B cell (primary cell): ENCODE results near the gene OPHN1. TPM values are rescaled to one million over a fixed set of nuclear protein-coding genes. Genes with fewer than 3 reads are reported as not detected.

Experiments used
- ATAC-seq: fragments of 200-7000 bp; cut with Tn5 transposase; one replicate; pipeline ENCODE4 v1.10.0; 2021; ENCODE audit warnings: low read depth, mild to moderate bottlenecking, moderate number of reproducible peaks, moderate library complexity
- CTCF ChIA-PET: fragments of 350-600 bp; sonication (Branson Sonifier 250); formaldehyde crosslinking; loops from one replicate; lab custom pipeline; 2021; ENCODE audit warnings: antibody characterized with exemption, inconsistent platforms; lab: Charles Lee
- POLR2A ChIA-PET: fragments of 350-600 bp; sonication (Branson Sonifier 250); formaldehyde crosslinking; loops from one replicate; lab custom pipeline; 2021; ENCODE audit warnings: antibody characterized with exemption; lab: Charles Lee
- DNase-seq: peaks from one replicate; pipeline ENCODE4 v3.0.0; 2013
- H2AFZ ChIP-seq: 2 replicates; pipeline ENCODE4 v1.6.1; 2012; ENCODE audit warnings: mild to moderate bottlenecking, low read depth, low read length; ENCODE audit not compliant: insufficient read depth, poor library complexity, severe bottlenecking
- H3K27ac ChIP-seq, 2 donors: 1 replicate in 1 of 2; 2 replicates in 1 of 2; pipeline ENCODE4 v1.5.1; 2012 to 2013; ENCODE audit warnings: low read length in 2 of 2, mild to moderate bottlenecking in 2 of 2, moderate library complexity in 1 of 2
- H3K27me3 ChIP-seq, 4 experiments: fragments of 200-600 bp in 1 of 4; sonication (generic) in 1 of 4; replicated peaks in 1 of 4; 1 replicate in 2 of 4; 2 replicates in 2 of 4; pipeline versions ENCODE4 v1.6.1 to v1.7.0; 2013 to 2016; ENCODE audit warnings: low read length in 3 of 4, mild to moderate bottlenecking in 2 of 4, mixed read lengths in 1 of 4, moderate library complexity in 1 of 4; ENCODE audit not compliant: insufficient read depth in 4 of 4, control insufficient read depth in 3 of 4; ENCODE audit errors: control extremely low read depth in 1 of 4
- H3K36me3 ChIP-seq, 2 experiments: replicated peaks in 1 of 2; 1 replicate in 1 of 2; 2 replicates in 1 of 2; pipeline versions ENCODE4 v1.6.1 to v1.7.1; 2013; ENCODE audit warnings: low read length in 1 of 2; ENCODE audit not compliant: insufficient read depth in 2 of 2, control insufficient read depth in 1 of 2; ENCODE audit errors: control extremely low read depth in 1 of 2, extremely low read depth in 1 of 2
- H3K4me1 ChIP-seq, 2 donors: fragments of 200-600 bp in 1 of 2; sonication (generic) in 1 of 2; 1 replicate in 1 of 2; 2 replicates in 1 of 2; pipeline versions ENCODE4 v1.5.1 to v1.6.1; 2013 to 2017; ENCODE audit warnings: low read length in 2 of 2; ENCODE audit not compliant: control insufficient read depth in 2 of 2, insufficient read depth in 2 of 2
- H3K4me2 ChIP-seq: replicated peaks from 2 replicates; pipeline ENCODE3; 2012; ENCODE audit warnings: mild to moderate bottlenecking, low read depth, low read length; ENCODE audit not compliant: poor library complexity, severe bottlenecking
- H3K4me3 ChIP-seq, 5 experiments: fragments of 200-600 bp in 1 of 5; sonication (generic) in 1 of 5; 1 replicate in 3 of 5; 2 replicates in 2 of 5; pipeline versions ENCODE4 v1.5.1 to v1.7.0; 2011 to 2016; ENCODE audit warnings: low read length in 4 of 5, mild to moderate bottlenecking in 4 of 5, low read depth in 2 of 5, control low read depth in 1 of 5, moderate library complexity in 1 of 5; ENCODE audit not compliant: insufficient read depth in 1 of 5; ENCODE audit errors: control extremely low read depth in 1 of 5, extremely low read depth in 1 of 5
- H3K79me2 ChIP-seq: fragments of 200-600 bp; sonication (generic); one replicate; pipeline ENCODE4 v1.6.0; 2016; ENCODE audit warnings: low read length; ENCODE audit not compliant: control insufficient read depth, insufficient read depth
- H3K9ac ChIP-seq: fragments of 200-600 bp; sonication (generic); 2 replicates; pipeline ENCODE4 v1.6.1; 2017; ENCODE audit warnings: mild to moderate bottlenecking, low read length, moderate library complexity
- H3K9me3 ChIP-seq, 3 donors: one replicate each; pipeline versions ENCODE4 v1.6.1 to v1.7.1; 2013; ENCODE audit warnings: low read length in 2 of 3; ENCODE audit not compliant: control insufficient read depth in 2 of 3, insufficient read depth in 1 of 3; ENCODE audit errors: control extremely low read depth in 1 of 3
- H4K20me1 ChIP-seq: 2 replicates; pipeline ENCODE4 v1.6.0; 2012; ENCODE audit warnings: mild to moderate bottlenecking, low read length; ENCODE audit not compliant: insufficient read depth, control insufficient read depth, poor library complexity, severe bottlenecking
- H3K27ac Mint-ChIP-seq: one replicate; pipeline ENCODE4 v1.8.0; 2021; ENCODE audit warnings: mixed read lengths
- H3K27me3 Mint-ChIP-seq: one replicate; pipeline ENCODE4 v1.8.0; 2021; ENCODE audit warnings: mixed read lengths
- H3K4me1 Mint-ChIP-seq: one replicate; pipeline ENCODE4 v1.8.0; 2021; ENCODE audit warnings: mixed read lengths
- H3K4me3 Mint-ChIP-seq: one replicate; pipeline ENCODE4 v1.8.0; 2021; ENCODE audit warnings: mixed read lengths
- H3K9me3 Mint-ChIP-seq: one replicate; pipeline ENCODE4 v1.8.0; 2022; ENCODE audit warnings: mixed read lengths; ENCODE audit not compliant: insufficient read depth
- CTCF ChIP-seq: fragments of 200-600 bp; IDR thresholded peaks from one replicate; pipeline ENCODE4 v1.8.0; 2022; ENCODE audit warnings: antibody characterized with exemption, mild to moderate bottlenecking
- EZH2 ChIP-seq: IDR thresholded peaks from 2 replicates; pipeline ENCODE4 v1.6.1; 2012; ENCODE audit warnings: borderline replicate concordance, low read depth, mild to moderate bottlenecking, moderate library complexity, low read length; ENCODE audit not compliant: insufficient read depth, poor library complexity, severe bottlenecking
- WGBS: methylation state at CpG from one replicate; pipeline ENCODE4 v1.1.5; 2013; ENCODE audit warnings: missing lambda C conversion rate; ENCODE audit not compliant: insufficient coverage; 5-methylcytosine and 5-hydroxymethylcytosine counted together
- intact Hi-C: fragments of 100-400 bp; cut with micrococcal nuclease; formaldehyde crosslinking; loops from one replicate; pipeline ENCODE4 v1.10.0; 2022
- polyA plus RNA-seq: library from polyadenylated mRNA; depleted of rRNA; stranded (reverse); fragments of >200 nt; gene quantifications from 2 replicates; pipeline ENCODE4 v1.2.3, GENCODE V29; 2012
- total RNA-seq, 2 donors: library from RNA; stranded (reverse); fragments of 120-200 nt in 1 of 2; gene quantifications; 1 replicate in 1 of 2; 2 replicates in 1 of 2; pipeline versions ENCODE4 v1.2.3 to v1.2.4, GENCODE V29; 2013 to 2022

The OPHN1 gene
- total and polyA plus RNA-seq, 2 donors (not counting 1 experiment from before 2014, with no cell fraction given) = 0.03 to 0.17 TPM

GRCh38 chrX:68422478-68422877 is 10.8 kb downstream of the OPHN1 start:
- no peak for ATAC-seq

GRCh38 chrX:68421636-68422035 is 11.7 kb downstream of the OPHN1 start:
- Mint-ChIP-seq H3K4me1 (no peaks in the 10 kb centered on the region), H3K27me3 (no peaks in the 10 kb centered on the region), H3K9me3 (no peaks in the 10 kb centered on the region), H3K4me3 (no peak overlapping the region), H3K27ac (no peak overlapping the region)
- Histone ChIP-seq H3K9ac (no peak overlapping the region), H3K36me3 (no peaks in the 10 kb centered on the region), H3K27me3 (no peaks in the 10 kb centered on the region), H4K20me1 (no peaks in the 10 kb centered on the region), H2AFZ (no peak overlapping the region), H3K4me3 (no peak overlapping the region), H3K4me1 (no peaks in the 10 kb centered on the region), H3K9me3 (no peaks in the 10 kb centered on the region), H3K79me2 (no peaks in the 10 kb centered on the region), H3K4me2 (no peak overlapping the region), H3K27ac (no peak overlapping the region)
- no peak for ATAC-seq
- WGBS = no CpG with 5 or more reads among the region's 3 CpGs
- intact Hi-C loops = no loop called here
- no peak for TF ChIP-seq CTCF
- no peak for TF ChIP-seq EZH2
- CTCF ChIA-PET = no interaction called here
- POLR2A ChIA-PET = no interaction called here
- DNase-seq = no peak

More at GRCh38 chrX:68422478-68422877, 10.8 kb downstream of the OPHN1 start:
- Histone ChIP-seq H4K20me1 (no peaks in the 10 kb centered on the region), H3K4me2 (no peak overlapping the region), H3K4me1 (no peaks in the 10 kb centered on the region), H3K4me3 (no peak overlapping the region), H3K36me3 (no peaks in the 10 kb centered on the region), H3K79me2 (no peaks in the 10 kb centered on the region), H3K9ac (no peak overlapping the region), H3K27me3 (no peaks in the 10 kb centered on the region), H3K9me3 (no peaks in the 10 kb centered on the region), H2AFZ (no peak overlapping the region), H3K27ac (no peak overlapping the region)
- ChIA-PET CTCF (no interaction called here), POLR2A (no interaction called here)
- H3K27me3 Mint-ChIP-seq = no peaks in the 10 kb centered on the region
- TF ChIP-seq EZH2 (no peak), CTCF (no peak)
- no peak overlapping the region for H3K4me3 Mint-ChIP-seq
- DNase-seq = no peak
- H3K9me3 Mint-ChIP-seq = no peaks in the 10 kb centered on the region
- no peaks in the 10 kb centered on the region for H3K4me1 Mint-ChIP-seq
- no peak overlapping the region for H3K27ac Mint-ChIP-seq
- intact Hi-C loops = no loop called here
